H9 (cell line): ENCODE data around the gene SSRP1. TPM values are rescaled to one million over a fixed set of nuclear protein-coding genes. Genes with fewer than 3 reads are reported as not detected.

ENCODE experiments used
- DNase-seq: peaks from one replicate; pipeline ENCODE4 v3.0.0-alpha.2; 2017
- H2AFZ ChIP-seq: one replicate; pipeline ENCODE4 v1.6.1; 2013; ENCODE audit warnings: mild to moderate bottlenecking, low read length, control low read depth, moderate library complexity
- H2AK5ac ChIP-seq: 2 replicates; pipeline ENCODE4 v1.6.1; 2013; ENCODE audit warnings: low read length, control low read depth, mixed read lengths; ENCODE audit not compliant: insufficient read length
- H2BK120ac ChIP-seq: one replicate; pipeline ENCODE4 v1.6.1; 2013; ENCODE audit warnings: low read depth, mild to moderate bottlenecking, low read length, control low read depth, inconsistent platforms; ENCODE audit not compliant: poor library complexity, severe bottlenecking
- H2BK12ac ChIP-seq: 2 replicates; pipeline ENCODE4 v1.6.1; 2013; ENCODE audit warnings: low read length, control low read depth, mixed read lengths, low read depth; ENCODE audit not compliant: insufficient read length
- H2BK15ac ChIP-seq: 2 replicates; pipeline ENCODE4 v1.6.1; 2013; ENCODE audit warnings: low read depth, low read length, control low read depth
- H2BK20ac ChIP-seq: one replicate; pipeline ENCODE4 v1.6.1; 2013; ENCODE audit warnings: low read depth, mild to moderate bottlenecking, low read length, control low read depth, inconsistent platforms; ENCODE audit not compliant: poor library complexity, severe bottlenecking
- H2BK5ac ChIP-seq: 2 replicates; pipeline ENCODE4 v1.6.1; 2013; ENCODE audit warnings: low read length, control low read depth, mixed read lengths; ENCODE audit not compliant: insufficient read length
- H3K14ac ChIP-seq: 2 replicates; pipeline ENCODE4 v1.6.1; 2013; ENCODE audit warnings: low read length, control low read depth; ENCODE audit not compliant: insufficient read depth
- H3K18ac ChIP-seq: 2 replicates; pipeline ENCODE4 v1.6.1; 2013; ENCODE audit warnings: low read depth, mild to moderate bottlenecking, mixed read lengths, low read length, control low read depth; ENCODE audit not compliant: insufficient read length
- H3K23ac ChIP-seq: 2 replicates; pipeline ENCODE4 v1.6.1; 2013; ENCODE audit warnings: low read length, control low read depth, mixed read lengths, low read depth; ENCODE audit not compliant: insufficient read length
- H3K23me2 ChIP-seq: 2 replicates; pipeline ENCODE4 v1.6.1; 2013; ENCODE audit warnings: low read depth, mild to moderate bottlenecking, mixed read lengths, low read length, control low read depth; ENCODE audit not compliant: insufficient read length, poor library complexity, severe bottlenecking
- H3K27ac ChIP-seq: 2 replicates; pipeline ENCODE4 v1.5.1; 2013; ENCODE audit warnings: low read length, control low read depth, mixed read lengths, low read depth; ENCODE audit not compliant: insufficient read length
- H3K27me3 ChIP-seq: 2 replicates; pipeline ENCODE4 v1.6.1; 2013; ENCODE audit warnings: low read length, control low read depth, inconsistent platforms; ENCODE audit not compliant: insufficient read depth
- H3K4ac ChIP-seq: 2 replicates; pipeline ENCODE4 v1.6.1; 2013; ENCODE audit warnings: low read depth, mild to moderate bottlenecking, control low read depth, inconsistent platforms, low read length, moderate library complexity
- H3K4me1 ChIP-seq: 2 replicates; pipeline ENCODE4 v1.6.1; 2013; ENCODE audit warnings: low read length, control low read depth, inconsistent platforms; ENCODE audit not compliant: insufficient read depth
- H3K4me2 ChIP-seq: 2 replicates; pipeline ENCODE4 v1.6.1; 2013; ENCODE audit warnings: low read length, control low read depth, mixed read lengths; ENCODE audit not compliant: insufficient read length, insufficient read depth
- H3K56ac ChIP-seq: 2 replicates; pipeline ENCODE4 v1.6.1; 2013; ENCODE audit warnings: low read depth, mild to moderate bottlenecking, mixed read lengths, low read length, control low read depth; ENCODE audit not compliant: insufficient read length
- H3K79me1 ChIP-seq: 2 replicates; pipeline ENCODE4 v1.6.1; 2013; ENCODE audit warnings: low read depth, mild to moderate bottlenecking, moderate library complexity, low read length, control low read depth, inconsistent platforms; ENCODE audit not compliant: insufficient read depth, poor library complexity, severe bottlenecking
- H3K79me2 ChIP-seq: 2 replicates; pipeline ENCODE4 v1.6.1; 2013; ENCODE audit warnings: low read length, control low read depth, inconsistent platforms; ENCODE audit not compliant: insufficient read depth
- H3K9ac ChIP-seq: 2 replicates; pipeline ENCODE4 v1.6.1; 2013; ENCODE audit warnings: low read length, control low read depth, mixed read lengths; ENCODE audit not compliant: insufficient read length; ENCODE audit errors: extremely low read depth
- H3K9me3 ChIP-seq: one replicate; pipeline ENCODE4 v1.6.1; 2013; ENCODE audit warnings: low read depth, low read length, inconsistent platforms; ENCODE audit not compliant: control insufficient read depth
- H3T11ph ChIP-seq: one replicate; pipeline ENCODE4 v1.6.1; 2013; ENCODE audit warnings: mild to moderate bottlenecking, low read length, control low read depth, inconsistent platforms
- H4K20me1 ChIP-seq: one replicate; pipeline ENCODE4 v1.6.1; 2013; ENCODE audit not compliant: control insufficient read depth, insufficient read length, insufficient read depth
- H4K5ac ChIP-seq: 2 replicates; pipeline ENCODE4 v1.6.1; 2013; ENCODE audit warnings: low read depth, mild to moderate bottlenecking, mixed read lengths, low read length, control low read depth; ENCODE audit not compliant: insufficient read length
- H4K8ac ChIP-seq: replicated peaks from 2 replicates; pipeline ENCODE4 v1.6.1; 2013; ENCODE audit warnings: low read length, control low read depth, mixed read lengths, low read depth; ENCODE audit not compliant: insufficient read length
- H4K91ac ChIP-seq: 2 replicates; pipeline ENCODE4 v1.6.1; 2013; ENCODE audit warnings: low read depth, mild to moderate bottlenecking, moderate library complexity, mixed read lengths, low read length, control low read depth; ENCODE audit not compliant: insufficient read length
- H3K27ac Mint-ChIP-seq, 3 experiments: 2 replicates in 2 of 3; 3 replicates in 1 of 3; pipeline ENCODE4 v1.8.0; 2020 to 2021; ENCODE audit warnings: mixed read lengths in 3 of 3, mild to moderate bottlenecking in 1 of 3, moderate library complexity in 1 of 3
- H3K27me3 Mint-ChIP-seq: 2 replicates; pipeline ENCODE4 v1.8.0; 2021; ENCODE audit warnings: low read depth, mild to moderate bottlenecking, moderate library complexity, mixed read lengths
- H3K36me3 Mint-ChIP-seq, 3 experiments: 2 replicates in 2 of 3; 3 replicates in 1 of 3; pipeline ENCODE4 v1.8.0; 2020 to 2021; ENCODE audit warnings: low read depth in 3 of 3, mixed read lengths in 3 of 3; ENCODE audit not compliant: insufficient read depth in 1 of 3
- H3K4me1 Mint-ChIP-seq, 2 experiments: 2 replicates each; pipeline ENCODE4 v1.8.0; 2020; ENCODE audit warnings: mixed read lengths in 2 of 2
- H3K4me3 Mint-ChIP-seq, 2 experiments: 2 replicates in 1 of 2; 3 replicates in 1 of 2; pipeline ENCODE4 v1.8.0; 2020 to 2021; ENCODE audit warnings: mild to moderate bottlenecking in 2 of 2, mixed read lengths in 2 of 2, moderate library complexity in 1 of 2
- H3K9me3 Mint-ChIP-seq, 2 experiments: 2 replicates in 1 of 2; 3 replicates in 1 of 2; pipeline ENCODE4 v1.8.0; 2020; ENCODE audit warnings: mild to moderate bottlenecking in 2 of 2, mixed read lengths in 2 of 2, moderate library complexity in 1 of 2
- WGBS: extraction: QIAGEN DNeasy Blood & Tissue Kit; methylation state at CpG from one replicate; pipeline ENCODE4 v1.1.7; 2013; ENCODE audit warnings: missing lambda C conversion rate, low lambda C conversion rate, mixed read lengths; ENCODE audit not compliant: insufficient read length; ENCODE audit errors: extremely low coverage; 5-methylcytosine and 5-hydroxymethylcytosine counted together
- total RNA-seq: library from RNA; stranded (reverse); gene quantifications from 2 replicates; pipeline ENCODE4 v1.2.1, GENCODE V29; 2021
- TF ChIP-seq, protein P1 (sequence below): fragments of 200-600 bp; sonication (generic); conservative IDR thresholded peaks from 3 replicates; pipeline ENCODE4 v1.8.0; 2021; ENCODE audit warnings: antibody characterized with exemption, mild to moderate bottlenecking

SSRP1 gene
- total RNA-seq, 1 experiment from 2014 or later, result 202 TPM

DNA sequence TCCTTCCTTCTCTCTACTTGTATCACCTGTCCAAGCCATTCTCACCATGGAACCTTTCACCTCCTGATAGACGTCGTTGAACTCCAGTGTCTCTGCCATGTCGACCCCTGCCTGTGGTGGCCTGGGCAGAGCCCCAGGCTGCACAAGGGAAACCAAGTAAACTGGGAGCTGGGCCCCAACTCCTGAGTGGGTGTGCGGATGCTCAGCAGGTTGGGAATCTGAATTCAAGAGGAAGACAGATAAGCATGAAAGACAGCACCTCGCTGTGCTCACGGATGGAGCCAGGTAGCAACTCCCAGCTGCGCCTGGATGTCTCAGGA lies 709 bp downstream of the SSRP1 start:
- H2AK5ac ChIP-seq, result no peak overlapping the region
- Mint-ChIP-seq H3K27ac (peak overlapping the region; percentile 53 to 94 (median 72); a peak in 5 of 7 replicates), H3K36me3 (peaks cover 34 to 51% (median 49%) of the 10 kb centered on the region in 3 experiments), H3K4me3 (peak overlapping the region; percentile 93 to 94), H3K27me3 (peaks cover 12% of the 10 kb centered on the region), H3K9me3 (no peaks in the 10 kb centered on the region), H3K4me1 (peaks cover 37 to 43% of the 10 kb centered on the region in 2 experiments)
- no peak overlapping the region for H2BK12ac ChIP-seq
- no peak overlapping the region for H3K23ac ChIP-seq
- peak overlapping the region; percentile 66 for H3K4me2 ChIP-seq
- no peak for DNase-seq
- H2BK15ac ChIP-seq, result no peak overlapping the region
- H3K9ac ChIP-seq, result peak overlapping the region; percentile 54
- no peak overlapping the region for H4K5ac ChIP-seq
- H3K4ac ChIP-seq, result no peak overlapping the region
- peaks cover 5% of the 10 kb centered on the region; the same call in 1 of the 2 replicates for H3K4me1 ChIP-seq
- H4K91ac ChIP-seq, result no peak overlapping the region
- H4K8ac ChIP-seq, result no peak overlapping the region
- WGBS, result no CpG with 5 or more reads among the region's 7 CpGs
- no peak overlapping the region for H2BK120ac ChIP-seq
- H3T11ph ChIP-seq, result no peak overlapping the region
- no peak overlapping the region for H3K14ac ChIP-seq
- H3K79me1 ChIP-seq, result peaks cover 7% of the 10 kb centered on the region
- no peak overlapping the region for H2BK5ac ChIP-seq
- TF ChIP-seq, protein P1, sequence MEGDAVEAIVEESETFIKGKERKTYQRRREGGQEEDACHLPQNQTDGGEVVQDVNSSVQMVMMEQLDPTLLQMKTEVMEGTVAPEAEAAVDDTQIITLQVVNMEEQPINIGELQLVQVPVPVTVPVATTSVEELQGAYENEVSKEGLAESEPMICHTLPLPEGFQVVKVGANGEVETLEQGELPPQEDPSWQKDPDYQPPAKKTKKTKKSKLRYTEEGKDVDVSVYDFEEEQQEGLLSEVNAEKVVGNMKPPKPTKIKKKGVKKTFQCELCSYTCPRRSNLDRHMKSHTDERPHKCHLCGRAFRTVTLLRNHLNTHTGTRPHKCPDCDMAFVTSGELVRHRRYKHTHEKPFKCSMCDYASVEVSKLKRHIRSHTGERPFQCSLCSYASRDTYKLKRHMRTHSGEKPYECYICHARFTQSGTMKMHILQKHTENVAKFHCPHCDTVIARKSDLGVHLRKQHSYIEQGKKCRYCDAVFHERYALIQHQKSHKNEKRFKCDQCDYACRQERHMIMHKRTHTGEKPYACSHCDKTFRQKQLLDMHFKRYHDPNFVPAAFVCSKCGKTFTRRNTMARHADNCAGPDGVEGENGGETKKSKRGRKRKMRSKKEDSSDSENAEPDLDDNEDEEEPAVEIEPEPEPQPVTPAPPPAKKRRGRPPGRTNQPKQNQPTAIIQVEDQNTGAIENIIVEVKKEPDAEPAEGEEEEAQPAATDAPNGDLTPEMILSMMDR, result no peak
- no peak overlapping the region for H2BK20ac ChIP-seq
- H3K27me3 ChIP-seq, result no peaks in the 10 kb centered on the region
- no peaks in the 10 kb centered on the region for H4K20me1 ChIP-seq
- H3K79me2 ChIP-seq, result peaks cover 10% of the 10 kb centered on the region; the same call in 1 of the 2 replicates
- H3K27ac ChIP-seq, result no peak overlapping the region
- no peak overlapping the region for H3K56ac ChIP-seq
- no peak overlapping the region for H2AFZ ChIP-seq
- no peaks in the 10 kb centered on the region for H3K9me3 ChIP-seq
- H3K18ac ChIP-seq, result no peak overlapping the region
- peaks cover 6% of the 10 kb centered on the region for H3K23me2 ChIP-seq
